Activated CD4-positive, alpha-beta T cell treated with anti-CD3 and anti-CD28 coated beads, Interleukin-2, amount 10 ng/mL, durations not matched to agents 24 days and 14 days (primary cell): Measurements from ENCODE around the gene FRMPD2. TPM values are rescaled to one million over a fixed set of nuclear protein-coding genes. Genes with fewer than 3 reads are reported as not detected.
"Not testable (repeated sequence)": the region's sequence is repeated elsewhere in the genome, so short reads cannot be mapped to it uniquely, and the experiment has no call there.

Experiments used
- DNase-seq: peaks from one replicate; pipeline ENCODE4 v3.0.0; 2022
- H3K27ac Mint-ChIP-seq: one replicate; pipeline ENCODE4 v1.8.0; 2022; ENCODE audit warnings: mild to moderate bottlenecking, mixed read lengths
- H3K27me3 Mint-ChIP-seq: one replicate; pipeline ENCODE4 v1.8.0; 2022; ENCODE audit warnings: mixed read lengths
- H3K36me3 Mint-ChIP-seq: one replicate; pipeline ENCODE4 v1.8.0; 2022; ENCODE audit warnings: low read depth, mild to moderate bottlenecking, mixed read lengths
- H3K4me1 Mint-ChIP-seq: one replicate; pipeline ENCODE4 v1.8.0; 2021; ENCODE audit warnings: mixed read lengths
- H3K4me3 Mint-ChIP-seq: one replicate; pipeline ENCODE4 v1.8.0; 2022; ENCODE audit warnings: mild to moderate bottlenecking, moderate library complexity, mixed read lengths
- H3K9me3 Mint-ChIP-seq: one replicate; pipeline ENCODE4 v1.8.0; 2021; ENCODE audit warnings: mixed read lengths
- intact Hi-C: fragments of 100-400 bp; cut with micrococcal nuclease; formaldehyde crosslinking; loops from one replicate; pipeline ENCODE4 v1.15.1; 2023
- total RNA-seq: library from RNA; stranded (reverse); gene quantifications from 2 replicates; pipeline ENCODE4 v1.2.3, GENCODE V29; 2022

Gene FRMPD2
- total RNA-seq, 1 donor from 2014 or later: not detected

GRCh38 chr10:48227213-48227612 is 47.3 kb downstream of the FRMPD2 start:
- no peak for DNase-seq
- H3K27me3 Mint-ChIP-seq: peaks cover 17% of the 10 kb centered on the region
- no peak overlapping the region for H3K27ac Mint-ChIP-seq
- no peak overlapping the region for H3K4me3 Mint-ChIP-seq
- H3K36me3 Mint-ChIP-seq: no peaks in the 10 kb centered on the region
- peaks cover 3% of the 10 kb centered on the region for H3K4me1 Mint-ChIP-seq
- intact Hi-C loops: no loop called here
- no peaks in the 10 kb centered on the region for H3K9me3 Mint-ChIP-seq

- H3K4me3 Mint-ChIP-seq: no peak overlapping the region
- H3K4me1 Mint-ChIP-seq: peaks cover 3% of the 10 kb centered on the region
- intact Hi-C loops: no loop called here
- no peaks in the 10 kb centered on the region for H3K9me3 Mint-ChIP-seq
- H3K27ac Mint-ChIP-seq: no peak overlapping the region
- no peaks in the 10 kb centered on the region for H3K36me3 Mint-ChIP-seq
- peaks cover 15% of the 10 kb centered on the region for H3K27me3 Mint-ChIP-seq
- DNase-seq: no peak
These were observed 49.4 kb downstream of the FRMPD2 start for GRCh38 chr10:48224979-48225560.

- H3K9me3 Mint-ChIP-seq: no peaks in the 10 kb centered on the region
- H3K4me1 Mint-ChIP-seq: peaks cover 3% of the 10 kb centered on the region
- H3K4me3 Mint-ChIP-seq: no peak overlapping the region
- intact Hi-C loops: no loop called here
- no peaks in the 10 kb centered on the region for H3K36me3 Mint-ChIP-seq
- H3K27me3 Mint-ChIP-seq: peaks cover 12% of the 10 kb centered on the region
- no peak for DNase-seq
- no peak overlapping the region for H3K27ac Mint-ChIP-seq
These were observed 50.2 kb downstream of the FRMPD2 start for GRCh38 chr10:48224296-48224695.

GRCh38 chr10:48221814-48222213 is 52.7 kb downstream of the FRMPD2 start:
- no peaks in the 10 kb centered on the region for H3K36me3 Mint-ChIP-seq
- intact Hi-C loops: no loop called here
- peaks cover 3% of the 10 kb centered on the region for H3K4me1 Mint-ChIP-seq
- H3K27ac Mint-ChIP-seq: no peak overlapping the region
- H3K27me3 Mint-ChIP-seq: peaks cover 7% of the 10 kb centered on the region
- no peak for DNase-seq
- no peak overlapping the region for H3K4me3 Mint-ChIP-seq
- H3K9me3 Mint-ChIP-seq: no peaks in the 10 kb centered on the region

- H3K9me3 Mint-ChIP-seq, H3K36me3 Mint-ChIP-seq, H3K4me3 Mint-ChIP-seq, H3K4me1 Mint-ChIP-seq, H3K27ac Mint-ChIP-seq, H3K27me3 Mint-ChIP-seq, intact Hi-C loops, DNase-seq: not testable (repeated sequence)
These were observed 53.5 kb downstream of the FRMPD2 start for GRCh38 chr10:48221031-48221430.

GRCh38 chr10:48219194-48219593 is 55.3 kb downstream of the FRMPD2 start:
- no peak for DNase-seq
- Mint-ChIP-seq H3K36me3 (no peaks in the 10 kb centered on the region), H3K27me3 (peaks cover 4% of the 10 kb centered on the region), H3K9me3 (no peaks in the 10 kb centered on the region), H3K27ac (no peak overlapping the region), H3K4me1 (no peaks in the 10 kb centered on the region), H3K4me3 (no peak overlapping the region)
- intact Hi-C loops: no loop called here

GRCh38 chr10:48216744-48217143 is 57.8 kb downstream of the FRMPD2 start:
- peaks cover 7% of the 10 kb centered on the region for H3K27me3 Mint-ChIP-seq
- intact Hi-C loops: no loop called here
- no peaks in the 10 kb centered on the region for H3K9me3 Mint-ChIP-seq
- no peaks in the 10 kb centered on the region for H3K4me1 Mint-ChIP-seq
- H3K27ac Mint-ChIP-seq: no peak overlapping the region
- no peak for DNase-seq
- no peaks in the 10 kb centered on the region for H3K36me3 Mint-ChIP-seq
- no peak overlapping the region for H3K4me3 Mint-ChIP-seq

GRCh38 chr10:48216204-48216505 is 58.3 kb downstream of the FRMPD2 start:
- Mint-ChIP-seq H3K9me3 (no peaks in the 10 kb centered on the region), H3K4me3 (no peak overlapping the region), H3K27ac (no peak overlapping the region), H3K27me3 (peaks cover 7% of the 10 kb centered on the region), H3K4me1 (no peaks in the 10 kb centered on the region), H3K36me3 (no peaks in the 10 kb centered on the region)
- intact Hi-C loops: no loop called here
- no peak for DNase-seq

- intact Hi-C loops: no loop called here
- H3K27me3 Mint-ChIP-seq: peaks cover 5% of the 10 kb centered on the region
These were observed 58.9 kb downstream of the FRMPD2 start for GRCh38 chr10:48215486-48216203.

GRCh38 chr10:48214716-48215485 is 59.6 kb downstream of the FRMPD2 start:
- DNase-seq: no peak
- no peaks in the 10 kb centered on the region for H3K36me3 Mint-ChIP-seq
- peaks cover 5% of the 10 kb centered on the region for H3K27me3 Mint-ChIP-seq

More at GRCh38 chr10:48215486-48216203, 58.9 kb downstream of the FRMPD2 start:
- Mint-ChIP-seq H3K4me1 (no peaks in the 10 kb centered on the region), H3K27ac (no peak overlapping the region), H3K36me3 (no peaks in the 10 kb centered on the region), H3K4me3 (no peak overlapping the region), H3K9me3 (no peaks in the 10 kb centered on the region)
- DNase-seq: peak; percentile 80

GRCh38 chr10:48213047-48213446 is 61.4 kb downstream of the FRMPD2 start:
- H3K4me1 Mint-ChIP-seq: no peaks in the 10 kb centered on the region
- DNase-seq: no peak
- no peaks in the 10 kb centered on the region for H3K9me3 Mint-ChIP-seq
- H3K4me3 Mint-ChIP-seq: no peak overlapping the region
- no peaks in the 10 kb centered on the region for H3K36me3 Mint-ChIP-seq
- intact Hi-C loops: no loop called here
- no peak overlapping the region for H3K27ac Mint-ChIP-seq
- H3K27me3 Mint-ChIP-seq: peaks cover 4% of the 10 kb centered on the region

More at GRCh38 chr10:48214716-48215485, 59.6 kb downstream of the FRMPD2 start:
- Mint-ChIP-seq H3K9me3 (no peaks in the 10 kb centered on the region), H3K4me3 (no peak overlapping the region), H3K27ac (no peak overlapping the region), H3K4me1 (no peaks in the 10 kb centered on the region)
- intact Hi-C loops: no loop called here

- Mint-ChIP-seq H3K36me3 (no peaks in the 10 kb centered on the region), H3K9me3 (no peaks in the 10 kb centered on the region), H3K27ac (no peak overlapping the region), H3K4me3 (no peak overlapping the region), H3K4me1 (no peaks in the 10 kb centered on the region), H3K27me3 (peaks cover 4% of the 10 kb centered on the region)
- DNase-seq: no peak
- intact Hi-C loops: no loop called here
These were observed 62.7 kb downstream of the FRMPD2 start for GRCh38 chr10:48211777-48212176.

- H3K36me3 Mint-ChIP-seq: no peaks in the 10 kb centered on the region
- intact Hi-C loops: no loop called here
- no peak overlapping the region for H3K27ac Mint-ChIP-seq
- DNase-seq: no peak
- no peaks in the 10 kb centered on the region for H3K4me1 Mint-ChIP-seq
- no peaks in the 10 kb centered on the region for H3K9me3 Mint-ChIP-seq
- peaks cover 4% of the 10 kb centered on the region for H3K27me3 Mint-ChIP-seq
- no peak overlapping the region for H3K4me3 Mint-ChIP-seq
These were observed 63.5 kb downstream of the FRMPD2 start for GRCh38 chr10:48210966-48211365.

GRCh38 chr10:48210391-48210790 is 64.1 kb downstream of the FRMPD2 start:
- no peaks in the 10 kb centered on the region for H3K36me3 Mint-ChIP-seq
- no peak overlapping the region for H3K4me3 Mint-ChIP-seq
- H3K27me3 Mint-ChIP-seq: peaks cover 4% of the 10 kb centered on the region
- H3K4me1 Mint-ChIP-seq: no peaks in the 10 kb centered on the region
- no peaks in the 10 kb centered on the region for H3K9me3 Mint-ChIP-seq
- no peak for DNase-seq
- intact Hi-C loops: no loop called here
- no peak overlapping the region for H3K27ac Mint-ChIP-seq
